Immature natural killer cell (primary cell): Measurements from ENCODE around the gene SERPINB5. TPM values are rescaled to one million over a fixed set of nuclear protein-coding genes. Genes with fewer than 3 reads are reported as not detected.

Source experiments
- polyA plus RNA-seq, 3 donors: library from polyadenylated mRNA; unstranded; fragments of 300-500 nt; fragmentation: Illumina TruSeq; gene quantifications; one replicate each; pipeline ENCODE4 v1.2.3, GENCODE V29; 2021

Gene SERPINB5
- polyA plus RNA-seq, 3 donors from 2014 or later: not detected

Other genes with a start within 250 kb of the SERPINB5 start
- 1 to 10 TPM; 5.1 to 8.0 (median 5.7) TPM for gene BCL2, start 157.2 kb upstream of the SERPINB5 start, polyA plus RNA-seq
- gene KDSR, start 109.8 kb upstream of the SERPINB5 start, polyA plus RNA-seq: 10 to 100 TPM; 37.7 to 45.6 (median 39.2) TPM
- 10 to 100 TPM; 63.5 to 99.1 (median 75.5) TPM for gene VPS4B, start 54.5 kb upstream of the SERPINB5 start, polyA plus RNA-seq
- gene SERPINB12, start 65.4 kb downstream of the SERPINB5 start, polyA plus RNA-seq: not detected
- gene SERPINB13, start 110.4 kb downstream of the SERPINB5 start, polyA plus RNA-seq: not detected
- gene SERPINB4, start 167.3 kb downstream of the SERPINB5 start, polyA plus RNA-seq: not detected
- gene SERPINB3, start 184.9 kb downstream of the SERPINB5 start, polyA plus RNA-seq: not detected
- gene SERPINB11, start 226.0 kb downstream of the SERPINB5 start, polyA plus RNA-seq: not detected